HG02970 (cell line): Measurements from ENCODE around the gene SCRN1.

Experiments used
- ATAC-seq: cut with Tn5 transposase; IDR thresholded peaks from one replicate; pipeline ENCODE4 v1.9.1; 2021; ENCODE audit warnings: mild to moderate bottlenecking, moderate library complexity, moderate number of reproducible peaks; ENCODE audit not compliant: unreplicated experiment, low FRiP score

Gene SCRN1

GRCh38 chr7:29873644-29874294 lies 115.8 kb downstream of the SCRN1 start:
- ATAC-seq: no peak

- ATAC-seq: no peak
Observed at GRCh38 chr7:29871787-29872398, 117.7 kb downstream of the SCRN1 start.
